GM19351 (cell line): ENCODE measurements around the gene RPEL1.
"Not testable (repeated sequence)": the region's sequence is repeated elsewhere in the genome, so short reads cannot be mapped to it uniquely, and the experiment has no call there.

Experiments used
- ATAC-seq: cut with Tn5 transposase; IDR thresholded peaks from one replicate; pipeline ENCODE4 v1.9.1; 2021; ENCODE audit warnings: mild to moderate bottlenecking, moderate library complexity; ENCODE audit not compliant: unreplicated experiment

Gene RPEL1

DNA sequence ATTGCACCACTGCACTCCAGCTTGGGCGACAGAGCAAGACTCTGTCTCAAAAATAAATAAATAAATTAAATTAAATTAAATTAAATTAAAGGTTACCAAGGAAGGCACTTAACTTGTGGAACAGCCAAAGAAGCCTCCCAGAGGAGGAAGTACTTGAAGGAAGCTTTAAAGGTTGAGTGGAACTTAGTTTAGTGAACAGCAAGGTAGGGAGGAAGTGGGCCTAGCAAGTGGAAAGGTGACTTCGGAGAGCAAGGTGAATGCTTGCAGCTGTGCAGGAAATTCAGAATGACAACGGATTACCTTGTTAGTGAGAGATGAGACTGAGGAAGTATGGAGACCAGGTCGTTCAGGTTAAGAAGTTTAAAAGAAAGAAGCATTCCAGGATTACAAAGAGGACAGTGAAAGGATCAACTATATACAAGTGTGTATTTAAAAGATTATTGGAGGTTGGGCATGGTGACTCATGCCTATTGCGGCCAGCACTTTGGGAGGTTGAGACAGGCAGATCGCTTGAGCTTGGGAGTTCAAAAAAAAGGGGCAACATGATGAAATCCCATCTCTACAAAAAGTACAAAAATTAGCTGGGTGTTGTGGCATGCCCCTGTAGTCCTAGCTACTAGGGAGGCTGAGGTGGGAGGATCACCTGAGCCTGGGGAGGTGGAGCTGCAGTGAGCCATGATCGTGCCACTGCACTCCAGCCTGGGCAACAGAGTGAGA, 12.8 kb upstream of the RPEL1 start:
- no peak for ATAC-seq

DNA sequence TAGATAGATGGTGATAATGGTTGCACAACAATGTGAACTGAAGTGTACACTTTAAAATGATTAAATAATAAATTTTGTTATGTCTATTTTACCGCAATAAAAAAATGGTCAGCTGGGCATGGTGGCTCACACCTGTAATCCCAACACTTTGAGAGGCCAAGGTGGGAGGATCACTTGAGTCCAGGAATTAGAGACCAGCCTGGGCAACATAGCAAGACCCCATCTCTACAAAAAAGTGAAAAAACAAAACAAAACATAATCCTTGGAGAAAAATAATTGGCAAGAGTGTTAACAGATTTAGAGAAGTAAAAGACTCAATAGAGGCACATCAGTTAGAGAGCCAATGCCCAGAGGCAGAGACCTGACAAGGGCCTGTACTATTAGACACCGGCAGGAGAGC, 9.9 kb upstream of the RPEL1 start:
- no peak for ATAC-seq

DNA sequence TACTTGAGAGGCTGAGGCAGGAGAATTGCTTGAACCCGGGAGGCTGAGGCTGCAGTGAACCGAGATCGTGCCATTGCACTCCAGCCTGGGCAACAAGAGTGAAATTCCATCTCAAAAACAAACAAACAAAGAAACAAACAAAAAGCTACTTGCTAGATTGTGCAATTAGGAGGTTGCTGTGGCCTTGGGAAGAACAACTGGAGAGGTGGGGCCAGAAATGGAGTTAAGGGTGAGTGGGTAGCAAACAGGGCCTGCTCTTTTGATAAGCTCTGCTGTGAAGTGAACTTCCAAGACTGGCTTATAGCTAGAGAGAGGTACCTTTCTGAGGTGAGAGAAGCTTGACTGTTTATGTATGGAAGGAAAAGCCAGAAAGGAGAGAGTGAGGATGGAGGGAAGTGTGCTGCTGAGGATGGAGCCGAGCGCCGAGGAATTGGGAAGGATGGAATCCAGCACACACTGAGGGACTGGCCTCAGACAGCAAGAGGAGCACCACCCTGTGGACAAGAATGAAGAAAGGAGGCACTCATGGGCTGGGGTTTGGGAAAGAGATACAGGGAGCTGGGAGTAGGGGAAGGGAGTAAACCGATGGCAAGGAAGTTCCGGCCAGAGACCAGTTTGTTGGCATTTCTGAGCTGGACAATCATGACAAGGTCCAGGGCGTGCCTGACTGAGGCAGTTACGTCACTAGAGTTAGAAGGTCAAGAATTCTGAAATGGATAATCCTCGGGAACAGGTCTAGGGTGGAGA, 7.0 kb upstream of the RPEL1 start:
- no peak for ATAC-seq

DNA sequence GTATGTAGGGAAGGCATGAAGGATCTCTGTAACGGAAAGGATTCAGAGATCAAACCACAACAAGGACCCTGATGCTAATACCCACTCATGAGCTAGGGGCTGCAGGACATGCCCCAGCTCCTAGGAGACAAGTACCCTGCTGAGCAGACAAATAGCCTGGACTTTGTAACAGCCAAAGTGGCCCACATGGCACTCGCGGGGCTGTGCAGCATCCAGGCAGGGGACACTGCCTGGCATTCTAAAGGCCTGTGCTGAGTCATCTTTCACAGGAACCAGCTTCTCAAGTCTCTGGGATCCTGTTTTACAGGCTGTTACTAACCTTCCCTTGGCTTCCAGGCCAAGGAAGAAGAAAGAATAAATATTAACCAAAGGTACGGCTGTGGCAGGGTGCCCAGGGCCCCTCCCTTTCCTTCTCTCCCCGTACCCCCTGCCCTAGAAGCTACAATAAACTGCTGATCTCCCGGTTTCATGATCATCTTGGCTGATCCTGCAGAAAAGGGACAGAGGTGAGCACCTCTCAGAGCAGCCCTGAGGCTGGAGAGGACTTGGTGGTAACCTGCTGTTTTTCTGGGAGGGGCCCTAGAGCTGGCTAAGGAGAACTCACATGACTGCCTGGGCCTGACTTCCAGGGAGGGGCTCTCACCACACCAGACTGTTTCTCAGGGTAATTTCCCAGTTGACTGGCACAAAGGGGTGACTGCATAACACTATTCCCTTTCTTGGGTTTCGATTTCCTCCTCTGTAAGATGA, 4.2 kb upstream of the RPEL1 start:
- ATAC-seq: no peak

DNA sequence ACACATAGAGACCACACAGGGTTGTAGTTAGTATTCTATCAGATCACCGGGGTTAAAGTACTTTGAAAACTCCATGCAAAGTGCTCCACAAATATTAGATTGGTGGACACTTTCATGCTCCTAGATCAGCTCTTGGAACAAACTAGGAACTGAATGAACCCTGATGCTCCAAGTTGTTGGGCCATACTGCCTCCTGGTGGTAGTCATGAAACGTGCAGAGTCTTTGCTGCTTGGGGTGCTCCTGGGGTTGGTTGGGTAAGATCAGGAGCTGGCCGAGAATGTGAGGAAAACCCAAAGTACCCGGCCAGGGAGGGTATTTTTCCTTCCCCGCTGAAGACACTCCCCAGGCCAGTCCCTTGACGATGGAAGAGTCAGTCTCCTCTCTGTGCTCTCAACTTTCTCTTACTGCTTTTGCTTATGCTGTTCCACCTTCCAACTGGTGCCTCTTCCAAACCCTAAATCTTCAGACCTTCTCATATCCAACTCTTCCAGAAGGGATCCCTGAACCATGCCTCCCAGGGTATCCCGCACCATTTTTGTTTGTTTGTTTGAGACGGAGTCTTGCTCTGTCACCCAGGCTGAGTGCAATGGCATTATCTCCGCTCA, 918 bp upstream of the RPEL1 start:
- ATAC-seq: no peak

DNA sequence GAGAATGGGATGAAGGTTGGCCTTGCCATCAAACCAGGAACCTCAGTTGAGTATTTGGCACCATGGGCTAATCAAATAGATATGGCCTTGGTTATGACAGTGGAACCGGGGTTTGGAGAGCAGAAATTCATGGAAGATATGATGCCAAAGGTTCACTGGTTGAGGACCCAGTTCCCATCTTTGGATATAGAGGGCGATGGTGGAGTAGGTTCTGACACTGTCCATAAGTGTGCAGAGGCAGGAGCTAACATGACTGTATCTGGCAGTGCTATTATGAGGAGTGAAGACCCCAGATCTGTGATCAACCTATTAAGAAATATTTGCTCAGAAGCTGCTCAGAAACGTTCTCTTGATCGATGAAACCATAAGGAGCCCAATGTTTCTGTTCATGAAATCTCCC, 637 bp downstream of the RPEL1 start:
- no peak for ATAC-seq

DNA sequence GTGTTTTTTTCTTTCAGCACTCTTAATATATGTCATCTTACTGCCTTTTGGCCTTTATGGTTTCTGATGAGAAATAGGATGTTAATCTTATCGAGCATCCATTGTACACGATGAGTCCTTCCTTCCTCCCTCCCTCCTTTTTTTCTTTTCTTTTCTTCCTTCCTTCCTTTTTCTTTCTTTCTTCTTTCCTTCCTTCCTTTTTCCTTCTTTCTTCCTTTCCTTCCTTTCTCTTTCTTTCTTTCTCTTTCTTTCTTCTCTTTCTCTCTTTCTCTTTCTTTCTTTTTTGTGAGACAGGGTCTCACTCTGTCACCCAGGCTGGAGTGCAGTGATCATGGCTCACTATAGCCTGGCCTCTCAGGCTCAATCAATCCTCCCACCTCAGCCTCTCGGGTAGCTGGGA, 8.4 kb downstream of the RPEL1 start:
- no peak for ATAC-seq

DNA sequence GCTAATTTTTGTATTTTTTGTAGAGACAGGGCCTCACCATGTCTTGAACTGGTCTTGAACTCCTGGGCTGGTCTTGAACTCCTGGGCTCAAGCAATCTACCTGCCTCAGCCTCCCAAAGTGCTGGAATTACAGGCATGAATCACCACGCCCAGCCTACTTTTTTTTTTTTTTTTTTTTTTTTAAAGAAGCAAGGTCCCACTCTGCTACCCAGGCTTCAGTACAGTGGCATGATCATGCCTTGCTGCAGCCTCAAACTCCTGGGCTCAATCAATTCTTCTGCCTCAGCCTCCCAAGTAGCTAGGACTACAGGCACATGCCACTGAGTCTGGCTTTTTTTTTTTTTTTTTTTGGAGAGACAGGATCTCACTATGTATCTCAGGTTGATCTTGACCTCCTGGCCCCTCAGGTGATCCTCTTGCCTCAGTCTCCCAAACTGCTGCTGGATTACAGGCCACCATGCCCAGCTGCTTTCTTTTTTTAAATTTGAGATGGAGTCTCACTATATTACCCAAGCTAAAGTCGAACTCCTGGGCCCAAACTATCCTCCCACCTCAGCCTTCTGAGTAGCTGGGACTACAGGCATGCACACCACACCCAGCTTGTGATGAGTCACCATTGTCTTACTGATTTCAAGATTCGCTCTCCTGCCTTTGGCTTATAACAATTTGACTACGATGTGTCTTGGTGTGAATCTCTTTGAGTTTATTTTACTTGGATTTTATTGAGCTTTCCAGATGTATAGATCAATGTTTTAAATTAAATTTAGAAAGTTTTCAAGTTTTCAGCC, 9.0 kb downstream of the RPEL1 start:
- no peak for ATAC-seq

DNA sequence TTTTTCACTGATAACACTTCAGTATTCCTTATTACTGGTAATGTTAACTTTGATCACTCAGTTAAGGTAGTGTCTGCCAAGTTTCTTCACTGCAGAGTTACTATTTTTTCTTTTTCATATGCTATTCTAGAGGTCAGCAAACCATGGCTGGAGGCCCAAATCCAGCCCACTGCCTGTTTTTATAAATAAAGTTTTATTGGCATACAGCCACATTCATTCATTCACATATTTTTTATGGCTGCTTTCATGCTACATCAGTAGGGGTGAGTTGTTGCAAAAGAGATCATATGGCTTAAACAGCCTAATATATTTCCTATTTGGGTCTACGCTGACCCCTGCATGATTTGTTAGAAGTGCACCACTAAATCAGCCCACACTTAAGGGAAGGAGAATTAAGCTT, 10.9 kb downstream of the RPEL1 start:
- no peak for ATAC-seq

DNA sequence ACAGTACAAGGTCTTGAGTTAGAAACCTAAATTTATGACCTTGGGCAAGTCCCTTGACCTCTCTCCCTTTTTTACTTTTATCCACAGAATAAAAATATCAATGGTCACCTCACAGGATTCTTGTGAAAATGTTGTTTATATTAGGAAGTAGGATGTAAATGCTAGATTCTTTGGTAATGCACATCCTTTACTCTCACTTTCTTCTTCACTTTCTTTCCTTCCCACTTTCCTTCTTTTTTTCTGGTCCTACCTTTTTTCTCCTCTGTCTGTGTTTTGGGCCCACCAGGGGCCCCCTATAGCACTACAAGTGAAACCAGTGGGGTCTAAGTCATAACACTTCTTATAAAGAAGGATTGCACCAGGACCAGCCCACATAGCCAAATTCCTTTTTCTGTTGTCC, 12.1 kb downstream of the RPEL1 start:
- ATAC-seq: no peak

DNA sequence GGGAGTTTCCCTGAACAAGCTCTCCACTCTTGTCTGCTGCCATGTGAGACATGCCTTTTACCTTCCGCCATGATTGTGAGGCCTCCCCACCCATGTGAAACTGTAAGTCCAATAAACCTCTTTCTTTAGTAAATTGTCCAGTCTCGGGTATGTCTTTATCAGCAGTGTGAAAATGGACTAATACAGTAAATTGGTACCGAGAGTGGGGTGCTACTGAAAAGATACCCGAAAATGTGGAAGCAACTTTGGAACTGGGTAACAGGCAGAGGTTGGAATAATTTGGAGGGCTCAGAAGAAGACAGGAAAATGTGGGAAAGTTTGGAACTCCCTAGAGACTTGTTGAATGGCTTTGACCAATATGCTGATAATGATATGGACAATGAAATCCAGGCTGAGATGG, 13.2 kb downstream of the RPEL1 start:
- ATAC-seq: not testable (repeated sequence)

DNA sequence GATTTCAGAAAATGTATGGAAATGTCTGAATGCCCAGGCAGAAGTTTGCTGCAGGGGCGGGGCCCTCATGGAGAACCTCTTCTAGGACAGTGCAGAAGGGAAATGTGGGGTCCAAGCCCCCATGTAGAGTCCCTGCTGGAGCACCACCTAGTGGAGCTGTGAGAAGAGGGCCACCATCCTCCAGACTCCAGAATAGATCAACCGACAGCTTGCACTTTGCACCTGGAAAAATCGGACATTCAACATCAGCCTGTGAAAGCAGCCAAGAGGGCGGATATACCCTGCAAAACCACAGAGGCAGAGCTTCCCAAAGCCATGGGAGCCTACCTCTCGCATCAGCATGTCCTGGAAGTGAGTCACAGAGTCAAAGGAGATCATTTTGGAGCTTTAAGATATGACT, 14.3 kb downstream of the RPEL1 start:
- ATAC-seq: no peak

DNA sequence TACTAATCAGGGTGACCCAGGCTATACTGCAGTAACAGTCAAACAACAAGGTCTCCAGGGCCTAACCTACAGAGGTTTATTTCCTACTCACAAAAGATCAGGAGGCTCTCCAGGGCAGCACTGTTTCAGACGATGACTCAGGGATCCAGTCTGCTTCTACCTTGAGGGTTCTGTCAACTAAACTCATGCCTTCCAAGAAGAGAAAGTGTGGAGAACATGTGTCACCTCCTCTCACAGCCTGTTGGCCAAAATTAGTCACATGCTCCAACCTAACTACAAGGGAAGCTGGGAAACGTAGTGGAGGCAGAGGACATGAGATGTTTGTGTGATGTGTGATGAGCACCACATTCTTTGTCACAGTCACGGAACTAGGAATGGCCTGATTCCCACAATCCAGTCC, 16.5 kb downstream of the RPEL1 start:
- no peak for ATAC-seq

DNA sequence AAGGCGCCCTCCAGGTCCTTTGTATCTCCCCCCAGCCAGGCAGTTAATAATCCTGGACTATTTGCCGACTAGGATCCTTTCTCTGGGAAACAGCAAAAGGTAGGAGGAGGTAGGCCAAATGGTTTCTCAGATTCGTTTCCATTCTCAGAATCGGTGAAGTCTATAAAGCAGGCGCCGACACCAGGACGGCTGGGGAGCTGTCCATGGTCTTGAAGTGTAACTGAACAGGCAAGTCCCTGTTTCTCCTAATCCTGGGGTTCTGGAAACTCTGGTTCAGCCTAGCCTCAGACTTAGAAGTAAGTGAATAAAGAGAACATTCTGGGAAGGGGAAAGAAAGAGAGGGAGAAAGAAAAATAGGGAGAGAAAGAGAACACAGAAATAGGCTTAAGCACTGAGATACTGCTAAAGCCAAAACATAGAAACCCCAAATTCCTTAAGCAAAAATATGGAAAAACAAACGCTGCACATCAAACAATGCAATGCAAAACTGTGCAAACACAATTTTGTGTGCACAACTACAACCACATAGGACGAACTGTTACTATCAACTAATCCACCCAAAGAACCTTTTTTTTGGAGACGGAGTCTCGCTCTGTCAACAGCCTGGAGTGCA, 20.1 kb downstream of the RPEL1 start:
- no peak for ATAC-seq

DNA sequence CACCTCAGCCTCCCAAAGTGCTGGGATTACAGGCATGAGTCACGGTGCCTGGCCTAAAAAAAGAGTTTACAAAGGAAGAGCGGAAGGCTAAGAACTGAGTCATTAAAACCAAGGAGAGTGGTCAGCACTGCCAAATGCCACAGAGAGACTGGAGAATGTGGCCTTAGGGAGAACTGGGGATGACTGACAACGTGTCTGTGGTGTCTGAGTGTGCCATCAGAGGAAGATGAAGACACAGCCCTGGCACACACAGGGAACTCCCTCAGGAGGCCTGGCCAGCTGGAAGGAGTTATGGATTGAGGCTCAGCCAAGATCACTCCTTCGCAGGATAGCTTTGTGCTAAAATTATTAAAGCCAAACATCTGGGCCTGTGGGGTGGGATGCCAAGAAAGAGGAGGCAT, 27.4 kb downstream of the RPEL1 start:
- no peak for ATAC-seq

DNA sequence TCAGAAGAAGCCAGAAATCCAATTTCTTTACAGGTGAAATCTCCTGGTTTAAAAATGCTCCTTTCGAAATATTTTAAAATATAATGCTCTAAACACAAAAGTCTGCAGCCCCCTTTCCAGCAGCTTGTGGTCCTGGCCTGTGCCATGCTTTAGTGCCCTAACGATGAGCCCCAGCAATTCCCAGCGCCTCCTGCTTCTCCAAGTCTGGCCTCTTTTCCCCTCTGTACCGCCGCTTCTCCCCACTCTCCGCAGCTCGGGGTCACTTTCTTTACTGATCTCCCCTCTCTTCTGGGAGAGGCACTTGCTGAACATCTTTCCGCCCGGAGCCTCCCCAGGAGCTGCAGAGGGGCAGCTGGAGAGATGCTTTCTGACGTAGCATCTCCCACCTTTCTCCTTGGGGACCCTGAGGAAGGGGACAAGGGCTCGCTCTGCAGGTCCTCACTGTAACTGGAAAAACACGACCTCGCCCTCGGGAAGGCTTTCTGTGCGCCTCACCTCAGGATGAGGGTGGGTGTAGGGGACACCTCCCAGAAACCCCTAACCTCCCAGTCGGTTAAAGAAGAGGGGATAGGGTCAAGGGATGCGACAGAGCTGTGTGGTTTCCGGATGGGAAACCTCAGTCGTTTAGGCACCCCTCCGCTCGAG, 30.7 kb downstream of the RPEL1 start:
- ATAC-seq: no peak

DNA sequence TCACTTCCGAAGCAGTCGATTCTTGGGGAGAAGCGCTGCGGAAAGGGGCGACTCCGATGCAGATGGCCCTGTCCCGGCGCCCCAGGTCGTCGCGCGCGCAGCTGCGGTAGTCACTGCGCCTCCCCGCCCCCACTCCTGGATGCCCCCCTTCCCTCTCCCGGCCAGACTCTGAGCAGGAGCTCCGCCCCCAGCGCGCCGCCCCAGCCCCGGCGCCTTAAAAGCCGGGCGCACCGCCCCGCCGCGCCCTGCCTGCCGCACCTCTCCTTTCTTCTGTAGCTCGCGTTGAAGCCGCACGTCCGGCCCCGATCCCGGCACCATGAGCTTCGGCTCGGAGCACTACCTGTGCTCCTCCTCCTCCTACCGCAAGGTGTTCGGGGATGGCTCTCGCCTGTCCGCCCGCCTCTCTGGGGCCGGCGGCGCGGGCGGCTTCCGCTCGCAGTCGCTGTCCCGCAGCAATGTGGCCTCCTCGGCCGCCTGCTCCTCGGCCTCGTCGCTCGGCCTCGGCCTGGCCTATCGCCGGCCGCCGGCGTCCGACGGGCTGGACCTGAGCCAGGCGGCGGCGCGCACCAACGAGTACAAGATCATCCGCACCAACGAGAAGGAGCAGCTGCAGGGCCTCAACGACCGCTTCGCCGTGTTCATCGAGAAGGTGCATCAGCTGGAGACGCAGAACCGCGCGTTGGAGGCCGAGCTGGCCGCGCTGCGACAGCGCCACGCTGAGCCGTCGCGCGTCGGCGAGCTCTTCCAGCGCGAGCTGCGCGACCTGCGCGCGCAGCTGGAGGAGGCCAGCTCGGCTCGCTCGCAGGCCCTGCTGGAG, 31.4 kb downstream of the RPEL1 start, which contains the start of gene INA:
INA (plus strand) TSS at position 243 of the 817 bp plus-strand sequence; CDS start at position 317, 74 bp downstream.
- ATAC-seq: no peak

DNA sequence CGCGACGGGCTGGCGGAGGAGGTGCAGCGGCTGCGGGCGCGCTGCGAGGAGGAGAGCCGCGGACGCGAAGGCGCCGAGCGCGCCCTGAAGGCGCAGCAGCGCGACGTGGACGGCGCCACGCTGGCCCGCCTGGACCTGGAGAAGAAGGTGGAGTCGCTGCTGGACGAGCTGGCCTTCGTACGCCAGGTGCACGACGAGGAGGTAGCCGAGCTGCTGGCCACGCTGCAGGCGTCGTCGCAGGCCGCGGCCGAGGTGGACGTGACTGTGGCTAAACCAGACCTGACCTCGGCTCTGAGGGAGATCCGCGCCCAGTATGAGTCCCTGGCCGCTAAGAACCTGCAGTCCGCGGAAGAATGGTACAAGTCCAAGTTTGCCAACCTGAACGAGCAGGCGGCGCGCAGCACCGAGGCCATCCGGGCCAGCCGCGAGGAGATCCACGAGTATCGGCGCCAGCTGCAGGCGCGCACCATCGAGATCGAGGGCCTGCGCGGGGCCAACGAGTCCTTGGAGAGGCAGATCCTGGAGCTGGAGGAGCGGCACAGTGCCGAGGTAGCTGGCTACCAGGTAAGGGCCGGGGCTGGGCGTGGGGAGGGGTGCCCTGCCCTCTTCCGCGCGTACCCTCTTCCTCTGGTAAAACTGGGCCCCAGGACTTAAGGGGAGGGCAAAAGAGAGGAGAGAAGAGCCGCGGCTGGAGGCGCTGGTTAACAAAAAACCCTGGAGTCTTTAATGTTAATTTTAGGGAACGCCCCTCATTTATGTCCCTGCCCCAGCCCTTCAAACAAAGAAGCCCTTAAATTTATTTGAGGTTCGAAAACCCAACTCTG, 32.2 kb downstream of the RPEL1 start:
- ATAC-seq: no peak
